ENCODE results near the gene HDGF. TPM values are rescaled to one million over a fixed set of nuclear protein-coding genes. Genes with fewer than 3 reads are reported as not detected.

HDGF gene
- total and polyA plus RNA-seq, 9 of the 15 experiments (the other 6 are each of a cell fraction or from before 2014, with no cell fraction given): 38.8 to 601 (median 400) TPM

GRCh38 chr1:156705918-156706656, 45.4 kb downstream of the HDGF start:
- no peaks in the 10 kb centered on the region for H3K79me2 ChIP-seq (ENCODE audit: control insufficient read depth, insufficient read depth, low read length)
- 5% methylated on average over 42 of the region's 45 CpGs for WGBS (ENCODE audit: insufficient coverage, low coverage, missing lambda C conversion rate)
- peak overlapping the region; percentile 64 to 87 for H3K9ac ChIP-seq (ENCODE audit: insufficient read depth in 1 of 2, low read depth in 2 of 2, low read length in 2 of 2)
- no peaks in the 10 kb centered on the region for H3K9me1 ChIP-seq (ENCODE audit: control insufficient read depth, insufficient read depth, low read length)
- intact Hi-C loops (cut with micrococcal nuclease): loop anchor here (1.0 kb wide), 2 partner anchors 17 to 20 kb away; no protein-coding TSS in a partner anchor
- ChIA-PET POLR2A (interaction anchor here (0.6 to 3.0 kb wide), 10 partner anchors 11 to 1571 kb away, joined by 3 to 21 read pairs (median 4); partner anchors contain the start of gene METTL25B), CTCF (ENCODE audit: low intra/inter-chr PET ratio) (interaction anchor here (0.5 to 4.4 kb wide), 8 partner anchors 13 to 80 kb away, joined by 3 to 64 read pairs (median 4); no protein-coding TSS in a partner anchor)
- H3K4me1 ChIP-seq (replicated peaks in 1 of 2; ENCODE audit: control insufficient read depth in 2 of 2, insufficient read depth in 2 of 2, low read length in 2 of 2): peaks cover 11 to 30% of the 10 kb centered on the region in 2 experiments; a peak in 4 of 5 replicates
- DNase-seq (ENCODE audit: extremely low read depth in 1 of 4, low spot score in 3 of 4) (peak; percentile 86 to 96 (median 94)), ATAC-seq (peak; percentile 91), FAIRE-seq (peak; percentile 23)
- H3K4me3 ChIP-seq: peak overlapping the region; percentile 47
- peak overlapping the region; percentile 44; the same call in 2 of the 3 replicates for H3K27ac ChIP-seq (ENCODE audit: extremely low read depth, low read depth, low read length)
- no peaks in the 10 kb centered on the region for H3K9me3 ChIP-seq (replicated peaks; ENCODE audit: control insufficient read depth, insufficient read depth, low read depth, low read length)
- peak overlapping the region; percentile 87 for H3K4me2 ChIP-seq (ENCODE audit: insufficient read depth, low read length)
- peak overlapping the region; percentile 99 for H2AFZ ChIP-seq (ENCODE audit: low read depth, low read length)
- H4K20me1 ChIP-seq (replicated peaks; ENCODE audit: control insufficient read depth, insufficient read depth, low read length): no peaks in the 10 kb centered on the region
- no peaks in the 10 kb centered on the region for H3K27me3 ChIP-seq (ENCODE audit: control insufficient read depth in 2 of 2, insufficient read depth in 2 of 2, low read length in 2 of 2)
- no peaks in the 10 kb centered on the region for H3K36me3 ChIP-seq (ENCODE audit: control insufficient read depth, insufficient read depth, low read length)
- in situ Hi-C loops (cut with MboI): no loop called here
- no TSS peak for BruUV-seq (replicated peaks)
- TF ChIP-seq FOXJ2 (tag; IDR thresholded peaks at IDR 0.05) (no peak), STAT5A (IDR thresholded peaks at IDR 0.05; ENCODE audit: borderline replicate concordance, low read length) (no peak), E2F8 (IDR thresholded peaks at IDR 0.05; ENCODE audit: low read depth, partially characterized antibody) (no peak), EHMT2 (IDR thresholded peaks at IDR 0.05) (no peak), CBX5 (IDR thresholded peaks at IDR 0.05; ENCODE audit: borderline replicate concordance, low read depth) (no peak), AFF4 (CRISPR knock-in tag; IDR thresholded peaks at IDR 0.05) (peak; percentile 78), ZNF57 (CRISPR knock-in tag; IDR thresholded peaks at IDR 0.05) (no peak), ARID1B (IDR thresholded peaks at IDR 0.05) (0 out of 2 replicates have a peak, but pooled peaks have one; percentile 13), FOXK1 (CRISPR knock-in tag; IDR thresholded peaks at IDR 0.05; ENCODE audit: borderline replicate concordance) (peak; percentile 44; the same call in 1 of the 2 replicates), NFATC3 (IDR thresholded peaks at IDR 0.05) (no peak), ZNF24 (IDR thresholded peaks at IDR 0.05) (peak; percentile 37; the same call in 1 of the 2 replicates), HMGXB4 (CRISPR knock-in tag; IDR thresholded peaks at IDR 0.05) (no peak), HDAC3 (IDR thresholded peaks at IDR 0.05; ENCODE audit: borderline replicate concordance, partially characterized antibody) (no peak)

Measured in K562 (cell line).